Activated T-cell treated with anti-CD3 and anti-CD28 coated beads for 48 hours (primary cell): Measurements from ENCODE around the gene PRCP.
"Not testable (repeated sequence)": the region's sequence is repeated elsewhere in the genome, so short reads cannot be mapped to it uniquely, and the experiment has no call there.

ENCODE experiments used
- DNase-seq: peaks from one replicate; pipeline ENCODE4 v3.0.0-alpha.2; 2020; ENCODE audit warnings: low read depth

Gene PRCP

DNA sequence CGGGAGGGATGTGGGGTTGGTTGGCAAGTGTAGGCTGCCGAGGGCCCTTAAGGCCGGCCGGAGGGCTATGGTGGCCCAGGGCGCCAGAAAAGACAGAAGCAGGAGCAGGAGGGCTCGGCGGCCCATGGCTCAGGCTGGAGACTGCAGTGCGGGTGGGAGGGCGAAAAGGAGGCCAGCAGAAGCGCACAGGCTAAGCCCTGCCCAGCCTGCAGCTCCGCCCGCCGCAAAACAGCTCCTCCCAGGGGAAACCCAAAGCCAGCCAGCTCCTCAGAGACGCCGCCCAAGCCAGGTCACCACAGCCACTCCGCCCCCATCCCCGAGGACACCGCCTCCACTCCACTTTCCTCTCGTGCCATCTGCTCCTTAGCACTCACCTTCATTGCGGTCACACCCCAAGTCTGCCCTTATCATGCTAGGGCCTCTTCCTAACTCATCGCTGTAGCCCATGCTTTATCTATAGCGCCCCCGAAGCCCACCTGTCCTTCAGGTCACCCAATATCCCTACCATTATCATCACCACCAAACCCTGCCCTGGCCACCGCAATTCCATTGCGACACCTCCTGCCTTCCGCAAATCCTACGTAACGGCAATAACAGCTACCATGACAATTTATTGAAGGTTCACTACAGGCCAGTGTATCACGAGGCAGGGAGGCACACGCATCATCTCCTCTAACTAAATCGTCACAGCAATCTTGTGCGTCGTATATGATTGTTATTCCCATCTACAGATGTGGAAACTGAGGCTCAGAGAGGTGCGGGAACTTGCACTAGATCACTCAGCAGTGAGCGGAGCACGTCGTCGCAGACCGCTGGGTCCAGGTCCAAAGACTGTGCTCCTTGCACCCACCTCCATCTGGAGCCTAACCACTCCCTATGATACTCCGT, at the start of gene PRCP:
Gene PRCP (minus strand): TSS at position 154 of the 888 bp plus-strand sequence. CDS start 28 bp downstream, at position 126.
- DNase-seq: peak; percentile 91

DNA sequence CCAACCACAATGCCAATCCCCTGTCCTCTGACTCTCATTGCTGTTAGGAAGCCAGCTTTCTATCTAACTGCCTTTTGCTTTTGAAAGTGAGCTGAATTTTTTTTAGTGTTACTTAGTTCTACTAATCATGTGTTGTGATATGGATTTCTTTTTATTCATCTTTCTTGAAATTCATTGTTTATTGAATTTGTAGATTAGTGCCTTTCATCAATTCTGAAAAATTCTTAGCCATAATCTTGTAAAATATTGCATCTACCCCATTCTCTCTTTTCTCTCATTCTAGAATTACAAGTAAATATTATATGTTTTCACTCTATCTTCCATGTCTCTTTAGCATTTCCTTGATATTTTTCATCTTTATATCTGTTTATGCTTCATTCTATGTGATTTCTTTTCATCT, 49.1 kb upstream of the PRCP start:
- no peak for DNase-seq

DNA sequence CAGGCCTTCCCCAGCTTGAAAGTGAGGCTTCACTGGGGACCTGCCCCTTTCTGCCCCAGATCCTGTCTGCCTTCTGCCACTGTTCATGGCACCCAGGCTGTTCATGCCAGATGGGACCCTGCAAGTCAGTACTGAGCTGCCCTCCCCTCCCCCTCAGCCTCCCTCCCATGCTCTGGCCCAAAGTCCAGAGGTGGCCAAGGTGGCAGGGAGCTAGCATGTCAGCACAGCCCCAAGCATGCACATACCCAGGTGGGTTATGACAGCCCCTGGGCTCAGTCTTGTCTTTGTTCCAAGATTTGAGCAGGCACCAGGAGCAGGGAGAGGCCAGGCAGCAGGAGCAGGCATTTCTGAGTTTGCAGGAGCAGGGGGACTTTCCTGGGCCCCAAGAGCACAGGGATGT, 45.5 kb upstream of the PRCP start:
- no peak for DNase-seq

DNA sequence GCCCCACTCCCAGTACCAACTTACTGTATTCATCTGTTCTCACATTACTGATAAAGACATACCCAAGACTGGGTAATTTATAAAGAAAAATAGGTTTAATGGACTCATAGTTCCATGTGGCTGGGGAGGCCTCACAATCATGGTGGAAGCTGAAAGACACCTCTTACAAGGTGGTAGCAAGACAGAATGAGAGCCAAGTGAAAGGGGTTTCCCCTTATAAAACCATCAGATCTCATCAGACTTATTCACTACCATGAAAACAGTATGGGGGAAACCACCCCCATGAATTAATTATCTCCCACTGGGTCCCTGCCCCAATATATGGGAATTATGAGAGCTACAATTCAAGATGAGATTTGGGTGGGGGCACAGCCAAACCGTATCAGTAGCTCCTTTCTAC, 44.8 kb upstream of the PRCP start:
- not testable (repeated sequence) for DNase-seq

DNA sequence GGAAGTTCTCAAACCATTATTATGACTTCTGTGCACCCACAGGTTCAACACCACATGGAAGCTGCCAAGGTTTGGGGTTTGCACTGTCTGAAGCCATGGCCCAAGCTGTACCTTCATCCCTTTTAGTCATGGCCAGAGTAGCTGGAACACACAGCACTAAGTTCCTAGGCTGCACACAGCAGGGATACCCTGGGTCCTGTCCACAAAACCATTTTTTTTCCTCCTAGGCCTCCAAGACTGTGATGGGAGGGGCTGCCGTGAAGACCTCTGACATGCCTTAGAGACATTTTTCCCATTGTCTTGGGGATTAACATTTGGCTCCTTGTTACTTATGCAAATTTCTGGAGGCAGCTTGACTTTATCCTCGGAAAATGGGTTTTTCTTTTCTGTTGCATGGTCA, 44.0 kb upstream of the PRCP start:
- DNase-seq: no peak

DNA sequence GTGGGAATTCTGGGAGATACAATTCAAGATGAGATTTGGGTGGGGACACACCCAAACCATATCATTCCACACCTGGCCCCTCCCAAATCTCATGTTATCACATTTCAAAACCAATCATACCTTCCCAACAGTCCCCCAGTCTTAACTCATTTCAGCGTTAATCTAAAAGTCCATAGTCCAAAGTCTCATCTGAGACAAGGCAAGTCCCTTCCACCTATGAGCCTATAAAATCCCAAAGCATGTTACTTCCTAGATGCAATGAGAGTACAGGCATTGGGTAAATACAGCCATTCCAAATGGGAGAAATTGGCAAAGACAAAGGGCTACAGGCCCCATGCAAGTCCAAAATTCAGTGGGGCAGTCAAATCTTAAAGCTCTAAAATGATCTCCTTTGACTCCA, 43.2 kb upstream of the PRCP start:
- not testable (repeated sequence) for DNase-seq

DNA sequence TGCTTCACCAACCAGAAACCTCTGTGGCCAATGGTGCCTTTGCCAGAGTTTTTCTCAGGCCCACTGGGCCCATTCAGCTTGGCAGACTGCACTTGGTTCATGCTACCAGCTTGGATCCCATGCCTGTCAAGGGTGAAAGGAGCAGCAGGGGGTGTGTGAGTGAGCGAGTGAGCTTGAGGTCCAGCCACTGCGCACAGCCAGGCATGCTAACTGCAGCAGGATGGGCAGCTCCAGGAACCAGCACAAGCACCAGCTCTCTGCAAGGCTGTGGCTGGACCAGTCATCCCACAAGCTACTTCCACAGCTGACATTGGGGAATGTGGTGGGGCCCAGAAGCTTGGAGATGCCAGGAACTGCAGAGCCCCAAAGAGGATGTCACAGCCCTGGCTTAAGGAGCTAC, 42.1 kb upstream of the PRCP start:
- no peak for DNase-seq

DNA sequence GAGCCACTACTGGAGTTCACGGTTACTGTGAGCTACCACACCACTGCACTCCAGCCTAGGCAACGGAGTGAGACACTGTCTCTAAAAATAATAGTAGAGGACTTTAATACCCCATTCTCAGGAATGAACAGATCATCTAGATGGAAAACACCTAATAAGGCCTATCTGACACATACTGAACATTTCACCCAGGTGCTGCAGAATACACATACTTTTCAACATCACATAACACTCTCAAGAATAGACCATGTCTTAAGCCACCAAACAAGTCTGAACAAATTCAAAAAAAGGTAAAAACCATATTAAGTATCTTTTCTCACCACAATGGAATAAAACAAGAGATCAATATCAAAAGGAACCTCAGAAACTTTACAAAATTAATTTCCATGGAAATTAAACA, 39.2 kb upstream of the PRCP start:
- no peak for DNase-seq

DNA sequence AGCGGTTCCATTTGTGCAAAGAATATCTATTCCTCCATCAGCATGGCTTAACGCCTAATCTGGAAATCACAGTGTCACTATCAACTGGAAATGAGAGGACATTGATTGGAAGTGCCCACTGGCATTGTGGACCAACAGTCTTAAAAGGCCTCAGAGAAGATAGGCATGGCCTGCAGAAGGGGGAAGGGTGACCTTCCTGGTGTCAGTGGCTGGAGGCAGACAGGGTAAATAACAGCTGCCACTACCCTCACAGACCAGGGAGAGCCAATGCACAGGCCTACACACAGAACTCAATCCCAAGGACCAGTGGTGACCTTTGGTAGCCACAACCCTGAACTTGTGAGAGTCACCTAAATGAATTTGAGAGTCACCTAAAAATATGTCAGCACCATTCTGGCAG, 37.3 kb upstream of the PRCP start:
- DNase-seq: no peak

DNA sequence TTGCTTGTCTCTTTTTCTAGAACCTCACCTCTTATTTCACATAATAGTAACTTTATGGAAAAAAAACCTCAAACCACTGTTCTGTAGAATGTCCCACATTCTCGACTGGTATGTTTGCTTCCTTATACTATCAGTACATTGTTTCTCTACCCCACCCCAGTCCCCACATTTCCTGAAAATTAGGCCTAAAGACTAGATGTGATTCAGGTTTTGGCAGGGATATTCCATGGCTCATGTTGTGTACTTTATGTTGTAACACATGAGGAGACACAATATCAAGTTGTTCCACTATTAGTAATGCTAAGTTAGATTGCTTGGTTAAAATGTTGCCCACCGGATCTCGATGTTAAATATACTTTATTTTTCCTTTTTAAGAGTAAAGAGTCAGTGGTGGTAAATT, 36.0 kb upstream of the PRCP start:
- no peak for DNase-seq

DNA sequence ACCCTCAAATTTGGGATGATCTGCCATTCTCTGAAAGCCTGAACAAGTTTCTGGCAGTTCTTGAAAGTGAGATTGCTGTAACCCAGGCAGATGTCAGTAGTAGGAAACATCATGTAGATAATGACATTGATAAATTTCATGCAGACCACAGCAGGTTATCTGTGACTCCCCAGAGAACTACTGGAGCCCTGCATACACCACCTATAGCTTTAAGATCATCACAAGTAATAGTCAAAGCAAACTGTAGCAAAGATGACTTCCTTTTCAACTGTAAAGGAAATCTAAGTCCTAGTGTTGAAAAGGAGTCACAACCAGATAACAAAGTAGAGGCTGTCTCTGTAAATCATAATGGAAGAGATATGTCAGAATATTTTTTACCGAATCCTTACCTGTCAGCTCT, 32.3 kb upstream of the PRCP start:
- no peak for DNase-seq

DNA sequence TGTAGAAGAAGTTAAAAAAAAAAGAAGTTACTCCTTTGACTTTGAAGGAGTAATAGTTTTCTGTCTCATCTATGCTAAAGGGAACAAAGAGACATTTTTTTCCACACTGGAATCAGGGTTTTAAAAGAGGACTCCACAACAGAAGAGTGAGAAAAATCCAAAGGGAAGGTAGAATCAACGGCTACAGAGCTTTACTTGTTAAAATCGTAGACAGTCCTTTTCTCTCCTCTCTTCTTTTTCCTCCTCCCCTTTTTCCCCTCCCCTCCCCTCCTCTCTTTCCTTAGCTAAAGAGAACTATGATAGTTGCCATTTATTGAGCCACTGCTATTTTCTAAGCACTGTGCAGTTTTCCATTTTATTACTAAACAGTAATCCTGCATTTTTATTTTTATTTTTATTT, 30.5 kb upstream of the PRCP start:
- DNase-seq: no peak

DNA sequence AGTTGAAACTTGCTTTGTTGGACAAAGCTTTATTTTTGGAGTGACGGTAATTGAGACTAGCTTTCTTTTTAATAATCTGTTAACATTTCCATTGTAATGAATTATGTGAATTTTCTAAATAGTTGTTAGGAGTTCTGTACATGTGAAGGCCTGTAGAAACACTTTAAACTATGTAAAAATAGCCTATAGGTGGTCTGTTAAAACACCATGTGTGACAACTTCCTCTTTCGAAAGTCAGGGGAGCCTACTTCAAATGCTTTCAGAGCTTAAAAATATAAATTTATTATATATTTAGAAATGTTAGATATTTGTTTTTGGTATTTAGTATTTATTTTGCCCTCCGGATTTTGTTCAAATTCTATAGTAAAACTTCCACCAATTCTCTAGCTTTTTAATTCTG, 30.0 kb upstream of the PRCP start:
- no peak for DNase-seq

DNA sequence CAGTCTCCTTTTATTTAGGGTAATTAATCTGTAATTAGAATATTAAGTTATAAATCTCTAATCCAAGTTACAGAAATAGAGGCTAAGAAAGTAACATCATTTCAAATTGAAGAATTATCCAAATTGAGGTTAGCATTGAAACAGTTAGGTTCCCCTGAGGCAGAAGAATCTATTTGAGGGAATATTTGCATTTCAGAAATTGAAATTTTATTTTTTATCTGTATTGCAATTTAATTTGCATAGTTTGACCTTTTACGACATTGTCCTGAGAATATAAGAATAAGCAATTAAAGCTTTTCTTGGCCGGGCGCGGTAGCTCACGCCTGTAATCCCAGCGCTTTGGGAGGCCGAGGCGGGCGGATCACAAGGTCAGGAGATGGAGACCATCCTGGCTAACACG, 28.9 kb upstream of the PRCP start:
- DNase-seq: no peak

DNA sequence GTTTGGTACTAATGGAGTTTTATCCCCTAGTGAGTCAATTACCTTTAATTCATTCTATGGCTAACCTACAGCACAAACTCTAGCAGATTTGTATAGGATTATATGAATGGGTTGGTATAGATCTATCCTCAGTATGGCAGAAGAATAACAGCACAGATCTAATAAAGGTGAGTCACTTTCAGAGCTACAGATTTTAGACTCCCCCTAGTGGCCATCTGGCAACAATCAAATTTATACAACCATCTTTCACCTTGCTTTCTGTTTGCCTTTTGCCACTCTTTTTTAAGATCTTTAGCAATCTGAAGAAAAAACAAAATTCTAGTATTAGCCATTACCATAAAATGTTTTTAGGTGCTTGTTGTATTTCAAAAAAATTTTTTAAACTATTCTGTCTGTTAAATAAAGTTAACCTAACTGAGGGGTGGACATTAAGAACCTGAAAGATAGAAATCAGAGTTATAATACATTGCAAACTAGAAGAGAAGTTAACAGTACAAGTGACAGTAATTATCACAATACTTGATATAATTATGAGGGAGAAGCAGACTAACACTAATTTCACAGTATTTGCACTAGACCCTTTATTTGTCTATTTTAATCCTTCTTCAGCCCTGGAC, 27.1 kb upstream of the PRCP start:
- DNase-seq: no peak

DNA sequence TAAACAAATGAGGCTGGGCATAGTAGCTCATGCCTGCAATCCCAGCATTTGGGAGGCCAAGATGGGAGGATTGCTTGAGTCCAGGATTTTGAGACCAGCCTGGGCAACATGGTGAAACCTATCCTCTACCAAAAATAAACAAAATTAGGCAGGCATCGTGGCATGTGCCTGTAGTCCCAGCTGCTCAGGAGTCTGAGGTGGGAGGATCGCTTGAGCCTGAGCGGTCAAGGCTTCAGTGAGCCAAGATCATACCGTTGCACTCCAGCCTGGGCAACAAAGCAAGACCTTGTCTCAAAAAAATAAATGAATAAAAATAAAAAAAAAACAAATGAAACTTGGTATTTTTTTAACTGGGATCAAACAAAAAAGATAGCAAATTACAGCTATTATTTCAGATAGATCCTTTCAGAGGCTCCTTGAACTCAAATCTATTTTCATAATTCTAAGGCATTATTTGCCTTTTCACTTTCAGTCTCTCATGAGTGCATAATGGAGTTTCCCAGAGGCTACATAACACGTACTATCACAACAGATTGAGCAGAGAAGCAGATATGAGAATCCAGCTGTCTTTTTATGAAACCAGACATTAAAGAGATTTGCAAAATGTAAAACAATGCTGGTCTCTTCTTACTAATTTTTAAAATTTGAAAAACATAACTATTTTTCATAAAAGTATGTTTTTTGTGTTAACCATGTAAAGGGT, 24.4 kb upstream of the PRCP start:
- no peak for DNase-seq

DNA sequence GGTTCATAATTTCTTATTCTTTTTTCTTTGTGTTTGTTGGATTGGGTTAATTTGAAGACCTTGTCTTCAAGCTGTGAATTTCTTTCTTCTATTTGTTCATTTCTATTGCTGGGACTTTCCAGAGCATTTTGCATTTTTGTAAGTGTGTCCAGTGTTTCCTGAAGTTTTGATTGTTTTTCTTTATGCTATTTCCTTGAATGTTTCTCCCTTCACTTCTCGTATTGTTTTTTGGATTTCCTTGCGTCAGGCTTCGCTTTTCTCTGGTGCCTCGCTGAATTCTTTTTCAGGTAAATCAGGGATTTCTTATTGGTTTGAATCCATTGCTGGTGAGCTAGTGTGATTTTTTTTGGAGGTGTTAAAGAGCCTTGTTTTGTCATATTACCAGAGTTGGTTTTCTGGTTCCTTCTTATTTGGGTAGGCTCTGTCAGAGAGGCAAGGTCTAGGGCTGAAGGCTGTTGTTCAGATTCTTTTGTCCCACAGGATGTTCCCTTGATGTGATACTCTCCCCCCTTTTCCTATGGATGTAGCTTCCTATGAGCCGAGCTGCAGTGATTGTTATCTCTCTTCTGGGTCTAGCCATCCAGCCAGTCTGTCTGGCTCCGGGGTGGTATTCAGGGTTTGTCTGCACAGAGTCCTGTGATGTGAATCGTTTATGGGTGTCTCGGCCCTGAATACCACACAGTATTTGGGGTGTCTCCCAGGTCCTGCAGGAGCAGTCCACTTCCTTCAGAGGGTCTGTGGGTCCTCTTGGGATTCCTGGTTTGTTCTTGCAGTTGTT, 22.4 kb upstream of the PRCP start:
- not testable (repeated sequence) for DNase-seq

DNA sequence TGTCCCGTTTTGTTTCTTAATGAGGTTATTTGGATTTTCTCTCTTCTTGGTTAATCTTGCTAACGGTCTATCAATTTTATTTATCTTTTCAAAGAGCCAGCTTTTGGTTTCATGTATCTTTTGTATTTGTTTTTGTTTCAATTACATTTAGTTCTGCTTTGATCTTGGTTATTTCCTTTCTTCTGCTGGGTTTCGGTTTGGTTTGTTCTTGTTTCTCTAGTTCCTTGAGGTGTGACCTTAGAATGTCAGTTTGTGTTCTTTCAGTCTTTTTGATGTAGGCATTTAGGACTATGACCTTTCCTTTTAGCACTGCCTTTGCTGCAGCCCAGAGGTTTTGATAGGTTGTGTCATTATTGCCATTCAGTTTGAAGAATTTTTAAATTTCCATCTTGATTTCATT, 20.0 kb upstream of the PRCP start:
- not testable (repeated sequence) for DNase-seq

DNA sequence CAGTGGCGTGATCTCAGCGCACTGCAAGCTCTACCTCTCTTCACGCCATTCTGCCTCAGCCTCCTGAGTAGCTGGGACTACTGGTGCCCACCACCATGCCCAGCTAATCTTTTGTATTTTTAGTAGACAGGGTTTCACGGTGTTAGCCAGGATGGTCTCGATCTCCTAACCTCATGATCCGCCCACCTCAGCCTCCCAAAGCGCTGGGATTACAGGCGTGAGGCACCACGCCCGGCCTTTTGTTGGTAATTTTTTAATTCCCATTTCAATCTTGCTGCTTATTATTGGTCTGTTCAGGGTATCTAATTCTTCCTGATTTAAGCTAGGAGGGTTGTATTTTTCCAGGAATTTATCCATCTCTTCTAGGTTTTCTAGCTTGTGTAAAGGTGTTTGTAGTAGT, 19.6 kb upstream of the PRCP start:
- DNase-seq: not testable (repeated sequence)

DNA sequence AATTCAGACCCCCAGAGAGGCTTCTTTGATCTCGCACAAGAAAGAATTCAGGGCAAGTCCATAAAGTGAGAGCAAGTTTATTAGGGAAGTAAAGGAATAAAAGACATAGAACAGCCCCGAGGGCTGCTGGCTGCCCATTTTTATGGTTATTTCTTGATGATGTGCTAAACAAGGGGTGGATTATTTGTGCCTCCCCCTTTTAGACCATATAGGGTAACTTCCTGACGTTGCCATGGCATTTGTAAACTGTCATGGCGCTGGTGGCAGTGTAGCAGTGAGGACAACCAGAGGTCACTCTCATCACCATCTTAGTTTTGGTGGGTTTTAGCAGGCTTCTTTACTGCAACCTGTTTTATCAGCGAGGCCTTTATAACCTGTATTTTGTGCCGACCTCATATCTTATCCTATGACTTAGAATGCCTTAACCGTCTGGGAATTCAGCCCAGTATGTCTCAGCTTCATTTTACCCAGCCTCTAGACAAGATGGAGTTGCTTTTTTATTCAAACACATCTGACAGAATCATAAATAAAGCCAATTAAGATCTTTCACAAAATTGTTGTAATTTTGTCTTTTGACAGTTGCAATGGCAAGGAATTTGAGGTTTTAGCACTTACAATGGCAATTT, 8.9 kb upstream of the PRCP start:
- no peak for DNase-seq

DNA sequence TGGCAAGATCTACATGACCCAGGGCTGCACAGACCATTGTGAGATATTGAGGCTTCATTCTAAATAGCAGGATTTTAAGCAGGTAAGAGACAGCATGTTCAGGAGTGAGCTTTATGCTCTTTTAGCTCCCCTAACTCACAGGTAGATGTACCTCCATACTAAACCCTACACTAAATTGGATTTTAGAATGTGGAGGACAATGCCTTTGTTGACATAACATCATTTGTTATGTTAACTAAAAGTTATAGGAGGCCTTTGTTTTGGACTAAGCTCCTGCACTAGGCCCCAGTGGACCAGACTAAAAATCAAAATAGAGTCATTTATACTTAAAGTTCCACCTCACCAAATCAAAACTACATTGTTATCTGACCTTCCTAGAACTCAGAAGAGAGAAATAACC, 8.1 kb upstream of the PRCP start:
- no peak for DNase-seq

DNA sequence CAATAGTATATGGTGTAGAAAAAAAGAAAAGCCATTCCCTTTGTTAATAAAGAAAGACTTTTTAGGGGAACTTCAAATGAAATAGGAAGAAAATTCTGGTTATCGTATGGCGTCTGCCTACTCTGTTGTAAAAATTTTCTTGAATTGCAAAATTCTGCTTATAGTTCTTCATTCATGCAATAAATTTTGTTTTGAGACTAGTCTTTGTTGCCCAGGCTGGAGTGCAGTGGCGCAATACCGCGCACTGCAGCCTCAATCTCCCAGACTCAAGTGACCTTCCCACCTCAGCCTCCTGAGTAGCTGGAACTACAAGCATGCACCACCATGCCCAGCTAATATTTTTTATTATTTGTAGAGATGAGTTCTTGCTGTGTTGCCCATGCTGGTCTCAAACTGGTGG, 7.1 kb upstream of the PRCP start:
- DNase-seq: no peak
